NT2/D1 (cell line): ENCODE measurements around the gene COL2A1.

Source experiments
- SUZ12 ChIP-seq: IDR thresholded peaks from 2 replicates; pipeline ENCODE4 v1.6.1; 2011; ENCODE audit not compliant: insufficient read length, insufficient read depth; ENCODE audit errors: extremely low read depth
- YY1 ChIP-seq: IDR thresholded peaks from 2 replicates; pipeline ENCODE4 v1.6.1; 2011; ENCODE audit not compliant: insufficient read length, insufficient read depth

GRCh38 chr12:47963340-47964040, 40.8 kb downstream of the COL2A1 start, which contains the start of gene TMEM106C:
- TF ChIP-seq YY1 (no peak), SUZ12 (peak; percentile 73)
